C4-2B (cell line): ENCODE data around the gene CD83.

Experiments
- H3K27ac ChIP-seq: fragments of 450-650 bp; 2 replicates; pipeline ENCODE4 v1.5.1; 2017
- CTCF ChIP-seq: fragments of 450-650 bp; conservative IDR thresholded peaks from 2 replicates; pipeline ENCODE4 v1.5.1; 2017; ENCODE audit warnings: mild to moderate bottlenecking
- ZFX ChIP-seq: fragments of 450-650 bp; IDR thresholded peaks from 2 replicates; pipeline ENCODE4 v1.6.1; 2017

CD83 gene

GRCh38 chr6:14166839-14167238 is 49.3 kb downstream of the CD83 start:
- TF ChIP-seq CTCF (no peak), ZFX (no peak)
- no peak overlapping the region for H3K27ac ChIP-seq

GRCh38 chr6:14170128-14170527 is 52.6 kb downstream of the CD83 start:
- no peak overlapping the region for H3K27ac ChIP-seq
- TF ChIP-seq ZFX (no peak), CTCF (no peak)

GRCh38 chr6:14172562-14172961 is 55.0 kb downstream of the CD83 start:
- no peak overlapping the region for H3K27ac ChIP-seq
- TF ChIP-seq CTCF (no peak), ZFX (no peak)

- no peak overlapping the region for H3K27ac ChIP-seq
- TF ChIP-seq CTCF (no peak), ZFX (no peak)
Measured at GRCh38 chr6:14174226-14174625, 56.7 kb downstream of the CD83 start.

- no peak overlapping the region for H3K27ac ChIP-seq
- TF ChIP-seq CTCF = no peak
- TF ChIP-seq ZFX = no peak
Measured at GRCh38 chr6:14174996-14175395, 57.4 kb downstream of the CD83 start.

GRCh38 chr6:14176429-14176828 is 58.9 kb downstream of the CD83 start:
- no peak for TF ChIP-seq CTCF
- TF ChIP-seq ZFX = no peak

GRCh38 chr6:14177413-14178082 is 60.0 kb downstream of the CD83 start:
- TF ChIP-seq ZFX = no peak
- no peak for TF ChIP-seq CTCF
- H3K27ac ChIP-seq = no peak overlapping the region

More at GRCh38 chr6:14176429-14176828, 58.9 kb downstream of the CD83 start:
- H3K27ac ChIP-seq = no peak overlapping the region
